ENCODE results near the gene HEPHL1.

The HEPHL1 gene

DNA sequence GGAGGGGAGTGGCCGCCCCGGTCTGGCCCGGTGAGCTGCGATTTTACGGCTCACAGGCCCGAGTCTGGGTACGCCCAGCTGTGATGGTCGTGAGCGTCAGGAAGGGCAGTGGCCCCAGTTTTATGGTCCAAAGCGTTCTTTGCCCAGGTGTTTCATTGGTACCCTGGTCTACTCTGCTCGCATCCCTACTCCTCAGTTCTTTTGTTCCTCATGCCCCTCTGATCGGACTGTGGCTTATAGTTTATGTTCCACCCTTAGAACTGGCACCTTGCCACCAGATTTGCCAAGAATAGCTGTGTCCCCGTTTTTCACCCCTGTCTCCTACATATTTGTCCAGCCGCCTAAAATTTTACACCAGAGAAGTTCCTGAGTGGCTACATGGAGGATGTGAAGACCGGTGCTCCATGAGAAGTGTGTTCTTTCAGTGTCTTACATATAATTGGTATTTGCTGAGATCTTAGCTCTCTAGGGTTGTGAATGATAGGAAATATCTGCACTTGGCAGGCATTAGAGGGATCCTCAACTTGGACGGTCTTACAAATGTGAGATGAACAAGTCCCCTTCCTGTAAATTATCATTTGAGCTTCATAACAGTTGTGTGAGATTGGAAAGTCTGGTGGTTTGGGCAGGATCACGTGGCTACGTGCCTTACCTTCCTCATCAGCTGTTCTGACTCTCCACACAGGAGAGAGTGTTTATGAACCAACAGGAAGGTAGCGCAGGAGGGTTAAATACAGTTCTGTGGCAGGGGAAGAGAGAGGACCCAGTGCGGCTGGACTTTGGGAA is 108.6 kb downstream of the HEPHL1 start:
- DNase-seq (ENCODE audit: low spot score), result peak; percentile 22

DNA sequence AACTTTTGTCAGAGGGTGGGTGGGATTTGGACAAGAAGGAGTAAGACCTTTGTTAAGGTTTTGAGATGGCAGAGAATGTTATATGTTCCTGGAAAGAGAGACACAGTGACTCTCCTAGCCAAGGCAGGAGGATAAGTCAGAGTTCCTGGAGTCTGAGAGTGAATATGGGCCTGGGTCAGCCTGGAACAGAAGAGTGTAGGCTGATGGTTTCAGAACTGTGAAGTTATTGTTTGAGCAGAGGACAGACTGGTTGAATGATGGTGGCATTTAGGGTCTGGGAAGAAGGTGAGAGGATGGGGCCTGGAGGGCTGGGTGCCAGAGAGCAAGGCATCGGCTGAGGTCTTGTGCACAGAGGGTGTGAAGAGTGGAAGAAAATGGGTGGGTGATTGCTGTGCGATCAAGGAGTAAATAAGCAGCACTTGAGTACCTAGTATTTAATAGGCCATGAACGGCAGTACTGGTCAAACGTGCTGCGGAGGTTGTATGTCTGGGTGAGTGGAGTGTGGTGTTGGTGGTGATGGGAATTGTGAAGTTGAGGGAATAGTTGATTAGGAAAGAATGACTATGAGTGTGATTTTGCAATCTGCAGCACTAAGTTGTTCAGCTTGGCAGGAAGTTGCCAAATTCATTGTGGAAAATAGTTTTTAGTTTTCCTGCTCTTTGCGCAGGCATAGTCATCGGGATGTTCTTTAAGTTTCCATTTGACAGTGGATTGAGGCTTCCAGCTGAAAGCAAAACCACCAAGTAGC is 109.3 kb downstream of the HEPHL1 start:
- DNase-seq (ENCODE audit: low spot score), result no peak

DNA sequence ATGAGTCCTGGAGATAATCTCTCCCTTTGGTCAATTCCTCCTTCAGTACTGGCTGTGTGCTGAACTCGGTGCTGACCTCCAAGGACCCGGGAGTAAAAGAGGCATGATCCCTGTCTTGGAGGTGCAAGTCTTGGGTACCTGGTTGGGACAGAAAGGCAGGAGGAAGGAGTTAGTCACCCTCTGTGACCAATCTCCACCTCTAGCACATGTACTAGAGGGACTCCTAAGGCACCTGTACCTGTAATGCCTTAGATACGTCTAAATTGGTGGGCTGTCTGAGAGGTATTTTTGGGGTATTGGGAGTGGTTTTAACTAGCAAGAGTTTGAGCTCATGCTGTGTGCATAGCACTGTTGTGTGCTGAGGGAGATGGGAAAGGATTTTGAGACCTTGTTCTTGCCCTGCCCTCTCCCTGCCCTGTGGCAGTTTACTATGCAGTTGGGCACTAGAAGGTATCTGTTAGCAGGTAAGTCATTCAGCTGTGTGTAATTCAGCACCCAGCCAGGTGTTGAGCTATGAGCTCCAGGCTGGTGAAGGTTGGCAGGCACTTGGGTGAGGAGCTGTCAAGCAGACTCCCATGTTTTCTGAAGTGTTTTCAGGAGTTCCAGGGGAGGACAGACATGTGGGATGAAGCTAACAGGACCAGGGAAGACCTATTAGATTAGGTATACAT is 110.0 kb downstream of the HEPHL1 start:
- no peak for DNase-seq (ENCODE audit: low spot score)

DNA sequence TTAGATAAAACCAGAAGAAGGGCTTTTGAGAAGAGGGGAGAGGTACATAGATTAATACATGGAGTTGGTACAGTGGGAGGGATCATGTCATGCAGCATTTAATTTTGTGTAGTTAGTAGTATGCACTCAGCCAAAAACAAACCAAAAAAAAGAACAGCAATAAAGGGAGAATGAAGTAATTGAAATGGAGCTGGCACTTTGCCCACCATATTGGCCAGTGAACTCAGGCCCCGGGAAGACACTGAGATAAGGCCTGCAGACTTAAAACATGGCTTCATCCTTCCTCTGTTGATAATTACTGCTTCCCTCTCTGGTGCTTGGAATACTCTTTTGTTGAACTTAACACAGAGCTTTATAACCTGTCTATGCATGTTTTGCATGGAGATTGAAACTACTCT is 110.6 kb downstream of the HEPHL1 start:
- DNase-seq (ENCODE audit: low spot score), result no peak

DNA sequence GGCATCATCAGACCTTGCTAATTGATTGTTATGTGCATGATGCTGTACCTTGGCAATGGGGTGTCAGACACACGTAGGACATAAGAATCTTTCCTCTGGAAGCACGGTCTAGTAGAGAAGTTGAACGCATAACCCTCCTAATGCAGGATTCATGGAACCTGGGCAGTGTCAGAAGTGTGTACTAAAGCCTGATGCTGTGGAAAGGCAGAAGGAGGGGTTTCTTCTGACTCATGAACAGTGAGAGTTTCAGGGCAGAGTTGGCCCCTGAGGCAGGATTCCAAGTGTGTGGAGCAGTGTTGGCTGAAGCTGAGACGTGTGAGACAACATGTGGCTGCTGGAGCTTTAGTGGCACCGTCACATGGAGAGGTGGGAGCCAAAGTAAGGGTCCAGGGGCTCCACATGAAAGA is 111.0 kb downstream of the HEPHL1 start:
- DNase-seq (ENCODE audit: low spot score), result no peak

DNA sequence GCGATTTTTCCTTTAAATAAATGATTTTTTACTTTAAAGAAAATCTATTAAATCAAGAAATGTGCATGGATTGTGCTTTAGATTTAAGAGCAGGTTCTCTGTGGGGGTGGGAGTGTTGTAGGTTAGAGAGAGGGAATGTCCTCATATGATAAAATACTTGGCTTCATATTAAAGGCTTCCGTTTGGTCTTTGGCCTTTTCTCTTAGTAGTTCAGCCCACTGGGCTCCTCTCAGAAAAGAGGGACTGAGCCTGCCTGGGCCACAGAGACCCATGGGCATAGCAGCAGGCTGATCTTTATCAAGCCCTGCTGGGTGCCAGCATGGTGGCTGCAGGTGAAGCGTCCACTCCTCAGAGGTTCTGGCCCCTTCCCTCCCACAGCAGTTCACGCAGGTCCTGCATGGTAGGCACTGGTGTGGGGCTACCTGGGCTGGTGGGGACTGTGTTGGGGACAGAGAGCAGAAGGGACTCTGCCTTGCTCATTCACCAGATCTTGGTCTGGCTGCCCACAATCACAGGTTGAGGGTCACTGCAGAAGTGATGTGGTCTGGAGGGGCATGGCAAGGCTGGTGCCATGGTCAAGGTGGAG is 111.8 kb downstream of the HEPHL1 start:
- DNase-seq (ENCODE audit: low spot score), result no peak

DNA sequence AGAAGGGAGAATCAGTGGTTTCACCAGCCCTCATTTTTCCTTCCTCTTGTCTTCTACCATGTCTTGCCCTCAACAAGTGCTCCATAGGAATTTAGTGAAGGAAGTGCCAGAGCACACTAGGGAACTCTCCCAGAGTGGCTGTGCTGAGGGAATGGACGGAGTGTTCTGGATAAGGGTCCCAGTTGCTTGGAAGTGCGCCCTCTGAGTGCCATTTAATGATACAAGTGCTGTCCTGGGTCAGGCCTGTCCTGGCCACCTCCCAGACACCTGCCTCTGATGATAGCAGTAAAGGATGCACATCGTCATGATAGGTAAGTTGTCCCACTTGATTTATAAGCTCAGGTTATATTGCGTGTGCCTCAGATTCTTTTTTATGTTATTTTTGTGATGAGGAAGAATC is 112.6 kb downstream of the HEPHL1 start:
- DNase-seq (ENCODE audit: low spot score), result no peak

DNA sequence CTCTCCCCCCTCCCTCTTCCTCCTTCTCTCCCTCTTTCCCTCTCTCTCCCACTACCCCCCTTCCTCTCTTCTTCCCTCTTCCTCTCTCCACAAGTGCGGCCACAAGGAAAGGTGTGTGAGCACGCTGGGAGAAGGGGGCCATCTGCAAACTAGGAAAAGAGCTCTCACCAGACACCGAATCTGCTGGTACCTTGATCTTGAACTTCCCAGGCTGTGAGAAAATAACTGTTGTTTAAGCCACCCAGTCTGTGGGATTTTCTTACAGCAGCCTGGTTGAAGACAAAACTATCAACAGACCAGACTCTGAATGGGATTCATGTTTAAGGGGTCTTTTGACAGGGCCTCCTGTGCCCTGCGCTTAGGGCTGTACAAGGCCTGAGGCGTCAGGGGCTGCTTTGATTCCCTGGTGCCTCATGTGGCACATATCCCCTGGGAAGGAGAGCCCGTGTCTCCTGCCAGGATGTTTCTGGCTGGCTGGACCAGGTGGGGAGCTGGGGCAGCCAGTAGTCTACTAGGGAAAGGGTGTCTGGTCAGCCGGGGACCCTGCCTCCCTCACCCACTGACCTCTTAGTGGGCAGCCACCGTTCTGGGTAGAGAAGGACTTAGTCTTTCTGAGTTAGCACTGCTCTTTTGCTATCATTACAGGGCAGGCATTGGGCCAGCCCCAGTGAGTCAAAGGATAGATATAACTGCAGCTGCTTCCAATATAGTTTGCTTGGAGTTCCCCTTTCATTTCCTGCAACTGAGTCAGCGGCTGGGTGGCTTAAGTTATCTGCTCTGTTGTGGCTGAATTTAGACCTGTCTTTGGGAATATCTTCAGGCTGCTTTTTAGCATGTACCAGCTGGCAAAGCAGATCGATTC is 113.7 kb downstream of the HEPHL1 start:
- no peak for DNase-seq (ENCODE audit: low spot score)

DNA sequence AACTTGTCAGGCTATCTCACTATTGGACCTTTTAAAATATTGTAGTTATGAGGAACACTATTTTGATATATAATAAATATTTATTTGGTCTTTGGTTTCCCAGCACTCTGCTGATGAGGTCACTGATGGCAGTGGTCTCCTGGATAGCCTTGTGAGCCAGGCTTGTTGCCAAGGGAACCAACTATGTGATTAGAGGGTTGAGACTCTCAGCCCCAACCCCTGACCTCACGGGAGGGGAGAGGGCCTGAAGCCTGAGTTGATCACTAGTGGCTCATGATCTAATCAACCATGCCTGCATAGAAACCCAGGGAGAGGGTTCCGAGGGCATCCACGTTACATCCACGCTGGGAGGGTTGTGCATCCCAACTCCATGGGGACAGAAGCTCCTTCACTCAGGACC is 118.3 kb downstream of the HEPHL1 start:
- no peak for DNase-seq (ENCODE audit: low spot score)

DNA sequence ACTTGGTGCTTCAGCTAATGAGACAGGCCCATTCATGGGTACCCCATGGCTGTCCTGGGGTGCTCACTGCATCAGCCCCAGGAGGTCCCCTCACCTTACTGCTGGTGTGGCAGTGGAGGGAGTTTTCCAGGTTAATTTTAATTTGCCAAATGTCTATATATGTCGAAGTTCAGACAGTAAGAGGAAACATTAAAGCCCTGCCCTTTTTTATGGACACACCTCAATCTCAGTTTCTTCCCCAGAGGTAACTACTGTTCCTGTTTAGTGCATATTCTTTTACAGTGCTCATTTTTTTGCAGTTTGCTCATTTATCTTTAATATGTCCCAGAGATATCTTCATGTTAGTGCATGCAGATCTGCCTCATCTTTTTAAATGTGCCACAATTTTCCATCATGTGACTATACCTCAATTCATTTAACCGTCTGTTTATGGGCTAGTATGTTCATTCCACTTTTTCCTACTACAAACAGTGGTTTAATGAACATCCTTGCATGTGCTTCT is 119.1 kb downstream of the HEPHL1 start:
- no peak for DNase-seq (ENCODE audit: low spot score)

DNA sequence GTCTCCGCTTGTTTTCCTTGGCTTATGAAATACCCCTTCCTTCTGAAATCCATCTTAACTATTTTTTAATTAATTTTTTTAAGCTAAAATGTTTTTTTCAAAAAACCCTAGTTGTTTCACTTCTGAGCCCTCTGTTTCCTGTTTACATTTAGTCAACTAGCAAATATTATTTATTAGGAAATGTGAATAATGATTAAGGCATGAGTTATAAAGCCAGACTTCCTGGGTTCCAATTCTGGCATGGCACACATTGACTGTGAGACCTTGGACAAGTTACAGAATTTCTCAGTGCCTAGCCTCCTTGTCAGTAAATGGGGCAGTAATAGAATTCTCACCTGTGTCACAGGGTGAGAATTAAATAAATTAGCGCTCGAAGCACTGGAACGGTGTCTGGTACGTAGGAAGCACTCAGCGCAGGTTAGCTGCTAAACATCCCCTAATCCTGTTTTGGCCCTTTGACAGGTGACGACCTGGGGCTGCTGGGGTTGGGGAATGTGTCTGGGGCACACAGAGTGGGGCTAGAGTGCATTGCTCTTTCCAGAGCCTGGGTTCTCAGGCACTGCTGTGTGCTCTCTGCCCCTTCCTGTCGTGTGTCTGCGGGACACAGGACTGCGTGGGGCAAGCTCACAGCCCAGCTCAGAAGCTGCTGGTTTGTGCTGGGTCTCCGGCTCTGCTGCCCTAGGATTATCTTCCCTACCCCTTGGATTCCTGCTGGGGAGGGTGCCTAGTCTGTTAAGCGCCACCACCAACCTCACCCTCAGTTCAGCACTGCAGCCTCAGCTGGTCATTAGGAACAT is 120.6 kb downstream of the HEPHL1 start:
- DNase-seq (ENCODE audit: low spot score), result no peak

DNA sequence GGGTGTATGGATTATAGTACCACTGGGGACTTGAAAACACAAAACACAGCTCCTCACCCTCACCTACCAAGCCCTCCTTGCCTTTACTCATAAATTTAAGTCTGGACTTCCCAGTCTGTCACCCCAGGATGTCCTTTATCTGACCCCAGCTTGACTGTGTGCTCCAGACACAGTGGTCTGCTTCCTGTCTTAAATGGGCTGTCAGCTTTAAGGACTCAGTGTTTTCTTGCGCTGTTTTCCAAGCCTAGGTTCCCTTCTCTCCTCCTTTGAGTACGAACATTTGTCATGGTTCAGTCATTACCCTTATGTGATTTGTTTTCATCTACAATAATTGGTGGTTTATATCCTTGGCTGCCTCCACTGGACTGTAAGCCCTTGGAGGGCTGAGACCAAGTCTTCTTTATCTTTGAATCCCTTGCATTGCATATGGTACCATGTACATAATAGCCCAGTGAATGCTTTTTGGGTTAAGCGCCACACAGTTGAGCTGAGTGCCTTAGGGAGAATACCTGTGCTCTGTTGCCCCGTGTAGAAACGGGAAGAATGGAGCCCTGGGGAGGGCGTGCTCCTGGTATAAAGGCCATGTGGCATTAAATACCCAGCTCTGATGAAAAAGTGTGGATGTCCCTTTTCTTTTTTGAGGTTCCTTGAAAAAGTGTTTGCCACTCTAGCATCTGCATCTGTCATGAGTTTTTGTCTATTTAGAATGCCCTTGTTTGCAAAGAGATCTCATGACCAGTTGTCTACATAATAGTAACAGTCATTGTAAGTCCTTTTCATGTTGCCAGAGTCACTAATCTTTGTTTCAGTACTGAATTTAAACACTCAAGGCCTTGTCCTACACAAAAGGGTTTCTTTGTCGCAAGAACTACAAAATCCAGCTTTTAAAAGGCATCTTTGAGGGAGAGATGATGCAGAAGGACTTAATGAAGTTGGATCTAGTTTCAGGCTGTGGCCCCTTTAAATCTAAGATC is 121.4 kb downstream of the HEPHL1 start:
- DNase-seq (ENCODE audit: low spot score), result no peak

DNA sequence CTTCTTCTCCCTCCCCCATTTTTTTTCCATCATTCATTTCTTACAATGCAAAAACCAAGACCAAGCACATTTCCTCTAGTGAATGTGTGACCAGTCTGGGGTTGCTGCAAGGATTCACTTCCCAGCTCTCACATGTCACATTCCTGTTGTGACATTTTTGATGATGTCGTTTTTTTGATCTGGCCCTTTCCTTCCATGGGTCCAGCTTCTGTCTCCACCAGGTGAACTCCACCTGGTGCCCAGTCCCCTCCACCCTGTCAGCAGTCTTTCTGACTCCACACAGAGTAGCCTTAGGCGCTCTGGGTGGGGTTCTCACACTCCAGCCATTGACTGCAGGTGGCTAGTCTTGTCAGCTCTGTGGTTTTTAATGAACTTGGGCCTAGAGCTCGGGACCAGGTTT is 123.1 kb downstream of the HEPHL1 start:
- DNase-seq (ENCODE audit: low spot score), result no peak

DNA sequence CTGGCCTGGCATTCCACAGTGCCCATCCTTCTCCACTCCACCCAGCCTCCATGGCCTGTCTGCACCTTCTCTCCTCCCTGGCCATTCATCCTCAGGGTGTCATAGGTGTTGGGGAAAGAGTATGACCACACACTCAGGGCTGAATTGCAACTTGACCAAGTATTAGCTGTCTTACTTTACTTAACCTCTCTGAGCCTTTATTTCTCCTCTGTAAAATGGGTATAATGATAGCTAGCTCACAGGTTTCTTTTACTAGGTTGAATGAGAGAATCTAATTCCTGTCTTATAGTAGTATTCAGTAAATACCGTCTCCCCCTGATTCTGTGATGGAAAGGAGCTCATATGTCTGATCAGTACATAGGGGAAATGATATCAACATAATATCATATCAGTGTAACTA is 123.5 kb downstream of the HEPHL1 start:
- DNase-seq (ENCODE audit: low spot score), result no peak

DNA sequence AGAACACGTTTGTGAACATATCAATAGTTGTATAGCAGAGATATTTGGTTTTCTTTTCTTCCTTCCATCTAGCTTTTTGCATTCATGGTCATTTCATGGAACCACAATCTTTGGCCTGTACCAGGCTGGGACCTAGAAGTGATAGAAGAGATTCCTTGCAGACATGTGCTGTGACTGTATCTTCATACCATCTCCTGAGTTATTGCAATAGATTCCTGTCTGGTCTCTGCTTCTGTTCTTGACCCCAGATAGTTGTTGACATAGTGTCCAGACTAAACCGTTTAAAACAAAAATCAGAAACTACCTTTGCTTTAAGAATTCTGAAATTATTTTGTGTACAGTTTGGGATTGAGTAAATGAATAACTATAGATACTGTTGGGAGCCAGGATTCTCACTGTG is 124.3 kb downstream of the HEPHL1 start:
- DNase-seq (ENCODE audit: low spot score), result no peak

DNA sequence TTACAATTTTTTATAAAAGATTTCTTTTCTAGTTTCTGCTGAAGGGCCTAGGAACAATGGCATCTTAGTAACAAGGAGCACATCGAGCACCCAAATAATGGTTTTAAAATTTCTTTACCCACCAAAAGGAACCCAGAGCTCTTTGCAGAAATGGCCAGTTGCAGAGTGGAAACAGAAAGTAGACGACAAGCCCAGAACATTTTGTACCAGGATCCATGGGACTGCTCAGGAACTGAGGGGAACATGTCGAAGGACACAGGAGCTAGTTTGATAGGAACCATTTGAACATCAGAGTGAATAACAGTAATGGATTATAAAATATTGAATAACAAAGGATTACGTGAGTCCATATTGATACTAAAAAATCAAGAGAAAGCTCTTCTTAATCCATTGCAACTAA is 124.8 kb downstream of the HEPHL1 start:
- DNase-seq (ENCODE audit: low spot score), result no peak

DNA sequence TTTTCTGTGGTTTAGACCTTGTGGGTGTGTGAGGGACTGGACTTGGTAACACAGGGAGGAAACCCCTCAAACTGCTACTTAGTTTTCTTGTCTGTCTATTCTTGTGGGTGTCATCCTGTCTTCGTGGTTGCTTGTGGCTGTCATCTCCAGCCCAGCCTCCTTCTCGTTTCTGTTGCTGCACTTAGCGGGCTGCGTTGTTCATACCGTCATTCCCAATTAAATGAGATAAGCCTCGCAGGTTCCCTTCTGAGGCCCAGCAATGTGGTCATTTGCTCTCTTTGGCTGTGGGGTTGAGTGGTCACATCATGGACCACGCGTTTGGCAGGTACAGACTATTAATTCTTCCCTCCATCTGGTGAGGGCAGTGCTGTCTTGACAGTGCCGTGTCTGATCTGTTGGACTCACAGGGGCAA is 126.3 kb downstream of the HEPHL1 start:
- DNase-seq (ENCODE audit: low spot score), result no peak

DNA sequence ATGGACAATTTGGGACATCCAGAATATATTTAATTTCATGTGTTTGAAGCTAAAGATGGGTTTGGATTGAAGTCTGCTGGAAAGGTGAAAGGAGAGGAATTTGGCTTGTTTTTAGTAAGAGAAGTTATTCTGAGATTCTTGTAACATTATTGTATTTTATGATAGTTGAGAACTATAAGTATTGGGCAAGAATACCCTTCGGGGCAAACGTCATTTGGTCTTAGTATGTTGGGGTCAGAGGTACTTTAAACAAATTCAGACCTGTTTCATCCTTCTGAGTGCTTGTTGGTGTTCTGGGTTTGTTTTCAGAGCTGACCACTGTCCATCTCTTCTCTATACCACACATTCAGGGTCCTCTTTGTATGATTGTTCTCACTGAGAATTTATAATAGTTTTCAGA is 127.0 kb downstream of the HEPHL1 start:
- no peak for DNase-seq (ENCODE audit: low spot score)

DNA sequence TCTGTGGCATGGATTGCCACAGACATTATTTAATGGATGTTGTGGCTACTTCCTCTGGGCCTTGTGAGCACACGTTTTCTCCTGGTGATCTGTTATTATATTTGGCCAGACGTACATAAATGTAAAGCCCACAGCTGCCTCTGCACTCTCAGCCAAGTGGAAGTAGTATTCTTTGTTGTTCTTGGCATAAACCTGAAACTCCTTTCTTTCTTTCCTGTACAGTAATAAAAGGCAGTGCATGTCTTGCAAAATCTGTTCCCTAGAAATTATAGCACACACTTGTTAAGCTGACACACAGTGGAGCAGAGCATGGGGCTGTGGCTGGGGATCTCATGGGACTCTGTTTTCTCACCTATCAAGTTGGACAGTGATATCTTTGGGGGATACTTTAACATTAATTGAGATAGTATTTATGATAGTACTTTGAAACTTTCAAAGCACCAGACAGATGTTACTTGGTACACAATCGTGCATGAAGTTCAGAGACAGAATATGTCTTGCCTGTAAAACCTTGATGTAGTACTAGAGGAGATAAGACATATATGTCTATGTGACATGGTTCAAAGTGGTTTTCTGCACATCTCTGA is 128.4 kb downstream of the HEPHL1 start:
- DNase-seq (ENCODE audit: low spot score), result no peak

Measured in SW480 (cell line).